ENCODE measurements around the gene CDC25A.

CDC25A gene

DNA sequence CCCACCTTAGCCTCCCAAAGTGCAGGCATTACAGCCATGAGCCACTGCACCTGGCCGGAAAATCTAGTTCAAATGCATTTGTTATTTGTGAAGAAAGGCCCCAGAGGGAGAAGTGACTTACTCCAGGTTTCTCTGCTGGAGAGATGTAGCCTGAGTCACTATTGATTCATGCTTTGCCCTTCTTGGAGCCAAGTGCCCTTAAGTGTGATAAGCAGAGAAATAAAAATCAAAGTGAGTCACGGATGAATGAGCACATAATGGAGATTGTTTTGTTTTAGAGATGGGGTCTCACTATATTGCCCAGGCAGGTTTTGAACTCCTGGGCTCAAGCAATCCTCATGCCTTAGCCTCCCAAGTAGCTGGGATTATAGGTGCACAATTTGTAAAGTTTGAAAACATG is 33.1 kb downstream of the CDC25A start:
- TF ChIP-seq CTCF (IDR thresholded peaks at IDR 0.05; ENCODE audit: insufficient read depth, low read length, missing control alignments): no peak
- POLR2A ChIA-PET: interaction anchor here (0.6 kb wide), 1 partner anchor 100 kb away, joined by 3 read pairs; no protein-coding TSS in a partner anchor
- CTCF ChIA-PET: interaction anchor here (4.4 to 6.5 kb wide), 3 partner anchors 14 to 330 kb away, joined by 47 to 55 read pairs (median 51); no protein-coding TSS in a partner anchor
- no peak overlapping the region for H3K4me3 ChIP-seq (ENCODE audit: low read depth, low read length)
- no peak for DNase-seq (ENCODE audit: low read depth, low spot score)

- no peak for TF ChIP-seq CTCF (IDR thresholded peaks at IDR 0.05; ENCODE audit: insufficient read depth, low read length, missing control alignments)
- no peak for DNase-seq (ENCODE audit: low read depth, low spot score)
- ChIA-PET CTCF (interaction anchor here (0.6 to 5.2 kb wide), 52 partner anchors 9 to 631 kb away, joined by 3 to 72 read pairs (median 4); no protein-coding TSS in a partner anchor), POLR2A (interaction anchor here (1.0 kb wide), 1 partner anchor 313 kb away, joined by 3 read pairs; no protein-coding TSS in a partner anchor)
- H3K4me3 ChIP-seq (ENCODE audit: low read depth, low read length): no peak overlapping the region
These were observed 36.3 kb downstream of the CDC25A start for GRCh38 chr3:48151807-48152427.

DNA sequence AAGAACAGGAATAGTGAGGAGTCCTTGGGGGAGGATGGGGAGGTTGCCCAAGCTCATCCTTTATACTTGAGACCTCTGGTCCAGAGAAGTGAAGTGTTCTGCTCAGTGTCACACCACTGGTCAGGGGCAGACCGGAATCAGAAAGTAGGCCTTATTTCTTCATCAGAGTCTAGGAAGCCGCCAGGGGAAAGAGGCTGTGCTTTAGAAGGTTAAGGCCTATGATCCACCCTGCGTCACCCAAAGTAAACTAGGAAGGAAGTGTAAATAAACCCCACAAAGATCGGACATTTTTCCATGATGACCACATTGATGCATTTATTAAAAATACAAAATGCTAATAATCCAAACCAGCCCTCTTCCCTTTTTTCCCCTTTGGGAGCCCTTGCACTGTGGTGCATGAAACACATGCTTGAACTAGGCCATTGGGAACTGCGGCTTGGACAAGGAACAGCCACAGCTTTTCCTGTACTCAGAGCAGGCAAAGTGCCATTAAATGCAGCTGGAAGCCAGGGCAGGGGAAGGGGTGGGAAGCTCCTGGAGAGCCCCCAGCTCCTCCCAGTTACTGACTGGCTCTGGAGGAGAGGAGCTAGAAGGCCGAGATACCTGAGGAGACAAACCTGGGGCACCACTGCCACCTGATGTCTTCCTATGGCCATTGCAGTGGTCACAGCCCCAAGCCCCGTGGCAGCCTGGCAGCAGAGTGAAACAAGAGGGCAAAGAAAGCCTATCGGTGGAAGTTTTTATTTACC is 37.0 kb downstream of the CDC25A start:
- peak; percentile 90 for TF ChIP-seq CTCF (IDR thresholded peaks at IDR 0.05; ENCODE audit: insufficient read depth, low read length, missing control alignments)
- DNase-seq (ENCODE audit: low read depth, low spot score): no peak
- POLR2A ChIA-PET: interaction anchor here (1.0 kb wide), 1 partner anchor 313 kb away, joined by 3 read pairs; no protein-coding TSS in a partner anchor
- CTCF ChIA-PET: interaction anchor here (0.6 to 5.2 kb wide), 49 partner anchors 8 to 630 kb away, joined by 3 to 72 read pairs (median 4); no protein-coding TSS in a partner anchor
- H3K4me3 ChIP-seq (ENCODE audit: low read depth, low read length): no peak overlapping the region

- ChIA-PET POLR2A (no interaction called here), CTCF (no interaction called here)
- H3K4me3 ChIP-seq (ENCODE audit: low read depth, low read length): no peak overlapping the region
- no peak for DNase-seq (ENCODE audit: low read depth, low spot score)
- no peak for TF ChIP-seq CTCF (IDR thresholded peaks at IDR 0.05; ENCODE audit: insufficient read depth, low read length, missing control alignments)
These were observed 44.2 kb downstream of the CDC25A start for GRCh38 chr3:48143992-48144391.

GRCh38 chr3:48143567-48143966 is 44.6 kb downstream of the CDC25A start:
- no peak overlapping the region for H3K4me3 ChIP-seq (ENCODE audit: low read depth, low read length)
- no peak for TF ChIP-seq CTCF (IDR thresholded peaks at IDR 0.05; ENCODE audit: insufficient read depth, low read length, missing control alignments)
- ChIA-PET CTCF (interaction anchor here (0.6 to 0.8 kb wide), 2 partner anchors 8 to 125 kb away, joined by 3 to 4 read pairs; no protein-coding TSS in a partner anchor), POLR2A (no interaction called here)
- DNase-seq (ENCODE audit: low read depth, low spot score): no peak

DNA sequence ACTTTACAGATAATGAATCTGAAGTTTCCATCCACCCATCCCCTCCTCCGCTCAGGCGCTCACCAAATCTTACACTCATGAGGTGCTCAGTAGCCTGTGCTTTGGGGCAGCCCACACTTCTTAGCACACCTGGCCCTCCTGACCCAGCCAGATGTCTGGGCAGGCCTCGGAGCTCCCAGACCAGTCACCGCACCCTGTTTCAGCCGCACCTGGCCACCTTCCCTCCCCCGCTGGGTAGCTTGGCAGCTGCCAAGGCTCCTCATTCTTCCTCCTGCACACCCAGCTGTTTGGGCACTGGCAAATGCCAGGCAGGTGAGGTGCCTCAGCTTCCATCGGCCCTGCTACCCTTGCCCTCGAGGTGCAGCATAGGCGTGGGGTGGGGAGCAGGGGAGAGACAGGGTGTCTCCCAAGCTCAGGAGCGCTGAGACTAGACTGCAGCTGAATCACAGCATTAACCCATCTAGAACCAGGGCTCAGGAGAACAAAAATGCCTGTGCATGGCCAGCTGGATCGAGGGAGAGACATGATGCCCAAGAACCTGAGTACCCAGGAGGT is 45.8 kb downstream of the CDC25A start:
- H3K4me3 ChIP-seq (ENCODE audit: low read depth, low read length): no peak overlapping the region
- no peak for DNase-seq (ENCODE audit: low read depth, low spot score)
- ChIA-PET CTCF (interaction anchor here (1.2 to 5.6 kb wide), 2 partner anchors 9 to 304 kb away, joined by 5 to 30 read pairs; no protein-coding TSS in a partner anchor), POLR2A (no interaction called here)
- no peak for TF ChIP-seq CTCF (IDR thresholded peaks at IDR 0.05; ENCODE audit: insufficient read depth, low read length, missing control alignments)
